K562 (cell line): ENCODE data around the gene CPEB1. TPM values are rescaled to one million over a fixed set of nuclear protein-coding genes. Genes with fewer than 3 reads are reported as not detected.
A peak's percentile ranks its signal among the peaks of the same experiment; 100 is the strongest.

Experiments
- ATF6 ChIP-seq: sonication (generic); formaldehyde crosslinking; IDR thresholded peaks from 2 replicates; pipeline ENCODE4 v1.4.0; 2020; ENCODE audit warnings: mild to moderate bottlenecking, missing genetic modification reagents
- BRF1 ChIP-seq: IDR thresholded peaks from 3 replicates; pipeline ENCODE4 v1.6.1; 2011; ENCODE audit warnings: borderline replicate concordance, mild to moderate bottlenecking; ENCODE audit not compliant: insufficient read length; ENCODE audit errors: extremely low read depth
- CLOCK ChIP-seq: fragments of 250-450 bp; sonication (Bioruptor Pico); IDR thresholded peaks from 2 replicates; pipeline ENCODE4 v1.4.0; 2020; ENCODE audit warnings: mild to moderate bottlenecking, moderate library complexity, borderline replicate concordance
- FOXA3 ChIP-seq, 2 experiments: fragments of 450-650 bp in 1 of 2; sonication (generic) in 1 of 2; formaldehyde crosslinking; IDR thresholded peaks in 1 of 2; conservative IDR thresholded peaks in 1 of 2; 2 replicates each; pipeline versions ENCODE4 v1.4.0 to v1.8.0; 2020 to 2022; ENCODE audit warnings: mild to moderate bottlenecking in 2 of 2, missing genetic modification reagents in 1 of 2
- HDAC1 ChIP-seq, 2 experiments: fragments of 450-650 bp; IDR thresholded peaks; 2 replicates each; pipeline ENCODE4 v1.6.1; 2016 to 2017; ENCODE audit warnings: inconsistent platforms in 1 of 2, mild to moderate bottlenecking in 1 of 2, moderate library complexity in 1 of 2
- HEY1 ChIP-seq: fragments of 250-450 bp; sonication (Bioruptor Pico); IDR thresholded peaks from 2 replicates; pipeline ENCODE4 v1.5.0; 2020; ENCODE audit warnings: mild to moderate bottlenecking, moderate library complexity, borderline replicate concordance
- L3MBTL2 ChIP-seq: fragments of 450-650 bp; IDR thresholded peaks from 2 replicates; pipeline ENCODE4 v1.6.1; 2016; ENCODE audit warnings: mild to moderate bottlenecking, moderate library complexity
- MAFK ChIP-seq: IDR thresholded peaks from 2 replicates; pipeline ENCODE4 v1.6.1; 2011; ENCODE audit warnings: low read length, improper control_type of control experiment
- MNT ChIP-seq, 2 experiments: fragments of 450-650 bp; conservative IDR thresholded peaks; 2 replicates each; pipeline ENCODE4 v1.6.1; 2017; ENCODE audit warnings: mild to moderate bottlenecking in 2 of 2, moderate library complexity in 2 of 2
- SOX6 ChIP-seq: fragments of 450-650 bp; IDR thresholded peaks from 2 replicates; pipeline ENCODE4 v1.6.1; 2014; ENCODE audit warnings: mild to moderate bottlenecking
- ZBTB11 ChIP-seq, 3 experiments: fragments of 200-800 bp in 1 of 3; fragments of 250-450 bp in 1 of 3; fragments of 450-650 bp in 1 of 3; sonication (Bioruptor Pico) in 1 of 3; sonication (Bioruptor generic) in 1 of 3; formaldehyde crosslinking in 1 of 3; IDR thresholded peaks; 2 replicates each; pipeline versions ENCODE4 v1.6.1 to v1.8.0; 2016 to 2022; ENCODE audit warnings: mild to moderate bottlenecking in 2 of 3, missing genetic modification characterization in 2 of 3, missing compliant biosample characterization in 1 of 3, moderate library complexity in 1 of 3
- ZBTB8A ChIP-seq: fragments of 450-650 bp; IDR thresholded peaks from 2 replicates; pipeline ENCODE4 v1.6.1; 2018; ENCODE audit warnings: mild to moderate bottlenecking, moderate library complexity; ENCODE audit not compliant: partially characterized antibody
- ZFPM2 ChIP-seq: fragments of 250-450 bp; sonication (Bioruptor Pico); IDR thresholded peaks from 2 replicates; pipeline ENCODE4 v1.5.1; 2022; ENCODE audit warnings: mild to moderate bottlenecking
- ZNF282 ChIP-seq: sonication (generic); formaldehyde crosslinking; IDR thresholded peaks from 2 replicates; pipeline ENCODE4 v1.8.1; 2023; ENCODE audit warnings: missing genetic modification reagents
- ZNF586 ChIP-seq: fragments of 450-650 bp; formaldehyde crosslinking; conservative IDR thresholded peaks from 2 replicates; pipeline ENCODE4 v1.4.0; 2020; ENCODE audit warnings: mild to moderate bottlenecking, moderate library complexity
- ZNF655 ChIP-seq: fragments of 250-450 bp; sonication (Bioruptor Pico); IDR thresholded peaks from 2 replicates; pipeline ENCODE4 v1.5.0; 2021
- polyA plus RNA-seq, 8 experiments: library from polyadenylated mRNA; depleted of rRNA in 4 of 8; stranded (reverse) in 5 of 8; unstranded in 3 of 8; fragments of >200 nt; fragmentation: Nextera tagmentation in 2 of 8; fragmentation: Illumina TruSeq in 1 of 8; extraction: Ambion mirVana in 2 of 8; extraction: Trizol in 1 of 8; gene quantifications; 2 replicates each; pipeline versions ENCODE4 v1.2.1 to v1.2.3, GENCODE V29; 2011 to 2014; ENCODE audit warnings: inconsistent platforms in 1 of 8, missing spikeins in 1 of 8
- total RNA-seq, 7 experiments: library from RNA; depleted of rRNA in 6 of 7; stranded (reverse); fragments of >200 nt in 6 of 7; fragmentation: Illumina TruSeq in 2 of 7; extraction: Trizol in 2 of 7; gene quantifications; 2 replicates each; pipeline versions ENCODE4 v1.2.1 to v1.2.3, GENCODE V29; 2011 to 2021; ENCODE audit warnings: low replicate concordance in 1 of 7

CPEB1 gene
- total and polyA plus RNA-seq, 9 of the 15 experiments (the other 6 are each of a cell fraction or from before 2014, with no cell fraction given), result 2.2 to 13.4 (median 9.7) TPM

- TF ChIP-seq ZBTB11 (CRISPR knock-in tag; IDR thresholded peaks at IDR 0.05) (peak in 1 of 3 experiments; percentile 63; a peak in 2 of 6 replicates), L3MBTL2 (peak; percentile 95), ZNF282 (CRISPR knock-in tag) (peak; percentile 87; the same call in 1 of the 2 replicates), ZNF655 (CRISPR knock-in tag) (no peak), BRF1 (no peak), MAFK (no peak), ZBTB8A (no peak), ZFPM2 (no peak), HDAC1 (IDR thresholded peaks at IDR 0.05) (peak in 1 of 2 experiments; percentile 60; a peak in 1 of 4 replicates), ZNF586 (CRISPR knock-in tag) (no peak), HEY1 (CRISPR knock-in tag) (no peak), ATF6 (peak; percentile 77; the same call in 1 of the 2 replicates), CLOCK (CRISPR knock-in tag) (no peak), SOX6 (no peak), FOXA3 (CRISPR knock-in tag; conservative IDR thresholded peaks at IDR 0.05 in 1 of 2, IDR thresholded peaks at IDR 0.05 in 1 of 2) (peak in 1 of 2 experiments; percentile 66; a peak in 2 of 4 replicates), MNT (conservative IDR thresholded peaks at IDR 0.05) (peak; percentile 83 to 91)
Measured at GRCh38 chr15:82663186-82663600, 16.0 kb upstream of the CPEB1 start (continued).
